Upper lobe of right lung (tissue), 1 donor: Measurements from ENCODE around the gene ACTA2. TPM values are rescaled to one million over a fixed set of nuclear protein-coding genes. Genes with fewer than 3 reads are reported as not detected.

Experiments
- ATAC-seq: fragments of 200-7000 bp; cut with Tn5 transposase; one replicate; pipeline ENCODE4 v1.9.1; 2020; ENCODE audit warnings: mild to moderate bottlenecking, moderate library complexity
- DNase-seq: peaks from one replicate; pipeline ENCODE4 v3.0.0-alpha.2; 2020
- H3K27ac ChIP-seq: fragments of 200-600 bp; one replicate; pipeline ENCODE4 v1.8.0; 2022
- H3K27me3 ChIP-seq: fragments of 200-600 bp; one replicate; pipeline ENCODE4 v1.8.0; 2022; ENCODE audit warnings: mild to moderate bottlenecking
- H3K36me3 ChIP-seq: fragments of 200-600 bp; one replicate; pipeline ENCODE4 v1.8.0; 2022
- H3K4me1 ChIP-seq: fragments of 200-600 bp; one replicate; pipeline ENCODE4 v1.8.0; 2022
- H3K4me3 ChIP-seq: fragments of 200-600 bp; one replicate; pipeline ENCODE4 v1.8.0; 2022; ENCODE audit warnings: mild to moderate bottlenecking
- H3K9me3 ChIP-seq: fragments of 200-600 bp; one replicate; pipeline ENCODE4 v1.8.0; 2022
- intact Hi-C: fragments of 100-400 bp; cut with DNase I; formaldehyde crosslinking; loops from one replicate; pipeline ENCODE4 v1.11.0; 2022
- total RNA-seq: library from RNA; stranded (reverse); fragmentation: NEBNext Ultra II Directional; extraction: Animal tissue kit (Norgen Biotek cat#: 25700); gene quantifications from one replicate; pipeline ENCODE4 v1.2.1, GENCODE V29; 2021
- TF ChIP-seq, protein P1 (sequence below): fragments of 200-600 bp; IDR thresholded peaks from one replicate; pipeline ENCODE4 v1.8.0; 2022; ENCODE audit warnings: antibody characterized with exemption
- donor health status: DM: no; HTN: yes; CAD: no; lungs with severe emphysema.

The ACTA2 gene
- total RNA-seq, 1 donor from 2014 or later = 478 TPM

GRCh38 chr10:88949912-88950837 lies 2.4 kb downstream of the ACTA2 start:
- intact Hi-C loops = no loop called here
- Histone ChIP-seq H3K4me3 (peak overlapping the region; percentile 39), H3K27ac (peak overlapping the region; percentile 45), H3K4me1 (no peaks in the 10 kb centered on the region), H3K36me3 (no peaks in the 10 kb centered on the region), H3K9me3 (no peaks in the 10 kb centered on the region), H3K27me3 (no peaks in the 10 kb centered on the region)
- ATAC-seq (no peak), DNase-seq (no peak)
- TF ChIP-seq, protein P1, sequence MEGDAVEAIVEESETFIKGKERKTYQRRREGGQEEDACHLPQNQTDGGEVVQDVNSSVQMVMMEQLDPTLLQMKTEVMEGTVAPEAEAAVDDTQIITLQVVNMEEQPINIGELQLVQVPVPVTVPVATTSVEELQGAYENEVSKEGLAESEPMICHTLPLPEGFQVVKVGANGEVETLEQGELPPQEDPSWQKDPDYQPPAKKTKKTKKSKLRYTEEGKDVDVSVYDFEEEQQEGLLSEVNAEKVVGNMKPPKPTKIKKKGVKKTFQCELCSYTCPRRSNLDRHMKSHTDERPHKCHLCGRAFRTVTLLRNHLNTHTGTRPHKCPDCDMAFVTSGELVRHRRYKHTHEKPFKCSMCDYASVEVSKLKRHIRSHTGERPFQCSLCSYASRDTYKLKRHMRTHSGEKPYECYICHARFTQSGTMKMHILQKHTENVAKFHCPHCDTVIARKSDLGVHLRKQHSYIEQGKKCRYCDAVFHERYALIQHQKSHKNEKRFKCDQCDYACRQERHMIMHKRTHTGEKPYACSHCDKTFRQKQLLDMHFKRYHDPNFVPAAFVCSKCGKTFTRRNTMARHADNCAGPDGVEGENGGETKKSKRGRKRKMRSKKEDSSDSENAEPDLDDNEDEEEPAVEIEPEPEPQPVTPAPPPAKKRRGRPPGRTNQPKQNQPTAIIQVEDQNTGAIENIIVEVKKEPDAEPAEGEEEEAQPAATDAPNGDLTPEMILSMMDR = no peak

DNA sequence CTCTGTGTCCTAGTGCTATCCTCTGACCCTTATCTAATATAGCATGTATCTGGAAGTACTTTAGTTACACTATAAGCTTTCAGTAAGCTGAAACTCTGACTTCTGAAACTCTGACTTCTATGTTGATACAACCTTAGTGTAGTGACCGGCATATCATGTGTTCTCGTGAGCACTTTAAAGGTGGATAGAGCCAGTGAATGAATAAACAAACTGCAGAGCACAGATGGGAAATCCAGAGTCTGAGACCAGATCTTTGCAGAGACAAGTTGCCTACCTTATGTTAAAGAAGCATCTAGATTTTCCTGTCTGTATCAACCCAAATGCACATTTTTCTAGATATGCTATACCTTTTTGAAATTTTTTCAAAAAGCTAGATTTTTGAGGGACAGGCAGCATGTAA lies 3.5 kb downstream of the ACTA2 start:
- DNase-seq (no peak), ATAC-seq (no peak)
- H3K27ac ChIP-seq = peak overlapping the region; percentile 17
- H3K9me3 ChIP-seq = no peaks in the 10 kb centered on the region
- H3K36me3 ChIP-seq = peaks cover 8% of the 10 kb centered on the region
- no peaks in the 10 kb centered on the region for H3K27me3 ChIP-seq
- peak overlapping the region; percentile 39 for H3K4me3 ChIP-seq
- TF ChIP-seq, protein P1 = no peak
- H3K4me1 ChIP-seq = no peaks in the 10 kb centered on the region
- intact Hi-C loops = no loop called here

DNA sequence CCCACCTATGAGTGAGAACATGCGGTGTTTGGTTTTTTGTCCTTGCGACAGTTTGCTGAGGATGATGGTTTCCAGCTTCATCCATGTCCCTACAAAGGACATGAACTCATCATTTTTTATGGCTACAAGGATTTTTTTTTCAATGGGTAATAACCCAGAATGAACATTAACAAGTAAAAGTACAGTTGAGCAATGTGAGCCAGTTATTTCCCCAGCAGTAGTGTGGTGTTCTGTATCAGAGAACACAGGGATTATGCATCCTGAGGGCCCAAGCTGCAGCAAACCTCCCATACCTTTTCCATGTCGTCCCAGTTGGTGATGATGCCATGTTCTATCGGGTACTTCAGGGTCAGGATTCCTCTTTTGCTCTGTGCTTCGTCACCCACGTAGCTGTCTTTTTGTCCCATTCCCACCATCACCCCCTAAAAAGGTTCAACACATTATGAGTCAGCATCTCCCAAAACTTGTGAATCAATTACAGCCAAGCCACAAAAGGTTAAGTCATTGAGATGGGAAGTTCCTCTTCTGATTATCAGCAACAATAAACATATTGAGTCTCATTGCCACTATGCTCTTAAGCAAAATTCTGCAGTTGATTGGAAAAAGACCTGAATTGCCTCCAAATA lies 5.5 kb downstream of the ACTA2 start:
- H3K4me1 ChIP-seq = no peaks in the 10 kb centered on the region
- no peaks in the 10 kb centered on the region for H3K9me3 ChIP-seq
- TF ChIP-seq, protein P1 = no peak
- H3K27ac ChIP-seq = no peak overlapping the region
- ATAC-seq (no peak), DNase-seq (no peak)
- peaks cover 18% of the 10 kb centered on the region for H3K36me3 ChIP-seq
- intact Hi-C loops = no loop called here
- H3K4me3 ChIP-seq = no peak overlapping the region
- no peaks in the 10 kb centered on the region for H3K27me3 ChIP-seq

DNA sequence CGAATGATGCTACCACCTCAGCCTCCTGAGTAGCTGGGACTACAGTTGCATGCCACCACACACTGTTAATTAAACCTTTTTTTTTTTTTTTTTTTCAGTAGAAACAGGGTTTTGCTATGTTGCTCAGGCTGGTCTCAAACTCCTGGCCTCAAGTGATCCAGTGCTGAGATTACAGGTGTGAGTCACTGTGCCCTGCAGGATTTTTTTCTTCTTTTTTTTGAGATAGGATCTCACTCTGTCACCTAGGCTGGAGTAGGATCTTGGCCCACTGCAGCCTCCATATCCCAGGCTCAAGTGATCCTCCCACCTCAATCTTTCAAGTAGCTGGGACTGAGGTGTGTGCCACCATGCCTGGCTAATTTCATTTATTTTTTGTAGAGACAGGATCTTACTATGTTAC lies 6.4 kb downstream of the ACTA2 start:
- Histone ChIP-seq H3K36me3 (peaks cover 18% of the 10 kb centered on the region), H3K27me3 (no peaks in the 10 kb centered on the region), H3K4me3 (no peak overlapping the region), H3K27ac (no peak overlapping the region), H3K4me1 (no peaks in the 10 kb centered on the region), H3K9me3 (no peaks in the 10 kb centered on the region)
- TF ChIP-seq, protein P1 = no peak
- intact Hi-C loops = no loop called here
- ATAC-seq (no peak), DNase-seq (no peak)

- Histone ChIP-seq H3K27me3 (no peaks in the 10 kb centered on the region), H3K4me3 (no peak overlapping the region), H3K36me3 (peaks cover 29% of the 10 kb centered on the region), H3K4me1 (no peaks in the 10 kb centered on the region), H3K9me3 (no peaks in the 10 kb centered on the region), H3K27ac (no peak overlapping the region)
- DNase-seq (no peak), ATAC-seq (no peak)
- TF ChIP-seq, protein P1 = no peak
- intact Hi-C loops = loop anchor here (5.0 kb wide), 1 partner anchor 37 kb away; no protein-coding TSS in a partner anchor
Observed at GRCh38 chr10:88944813-88945212, 7.8 kb downstream of the ACTA2 start.
